ENCODE data around the gene MS4A14. TPM values are rescaled to one million over a fixed set of nuclear protein-coding genes. Genes with fewer than 3 reads are reported as not detected.
"Not testable (repeated sequence)": the region's sequence is repeated elsewhere in the genome, so short reads cannot be mapped to it uniquely, and the experiment has no call there.

MS4A14 gene
- total RNA-seq: not detected

- peak in 1 of 2 donors; percentile 26 for ATAC-seq
- no peak within 1 kb of the TSS for H3K27ac Mint-ChIP-seq
- no peak for DNase-seq (ENCODE audit: low spot score in 2 of 2)
- H3K36me3 Mint-ChIP-seq: no peaks in the 10 kb centered on the region
- H3K9me3 Mint-ChIP-seq: no peaks in the 10 kb centered on the region
Measured at GRCh38 chr11:60396382-60396781, at the start of gene MS4A14. MS4A14 (plus strand) TSS chr11:60396459; CDS start chr11:60396579, 120 bp downstream.

- no peaks in the 10 kb centered on the region for H3K36me3 Mint-ChIP-seq
- DNase-seq (ENCODE audit: low spot score in 2 of 2) (no peak), ATAC-seq (no peak)
- H3K9me3 Mint-ChIP-seq: no peaks in the 10 kb centered on the region
- H3K27ac Mint-ChIP-seq: no peak overlapping the region
Measured at GRCh38 chr11:60347084-60347797, 49.0 kb upstream of the MS4A14 start.

GRCh38 chr11:60348116-60348515 is 48.1 kb upstream of the MS4A14 start:
- ATAC-seq (no peak), DNase-seq (ENCODE audit: low spot score in 2 of 2) (no peak)
- H3K9me3 Mint-ChIP-seq: no peaks in the 10 kb centered on the region
- no peak overlapping the region for H3K27ac Mint-ChIP-seq
- H3K36me3 Mint-ChIP-seq: no peaks in the 10 kb centered on the region

GRCh38 chr11:60349990-60350389 is 46.3 kb upstream of the MS4A14 start:
- H3K9me3 Mint-ChIP-seq: peaks cover 0 to 5% of the 10 kb centered on the region in 2 donors
- ATAC-seq (no peak), DNase-seq (ENCODE audit: low spot score in 2 of 2) (no peak)
- H3K27ac Mint-ChIP-seq: no peak overlapping the region
- H3K36me3 Mint-ChIP-seq: no peaks in the 10 kb centered on the region

- H3K27ac Mint-ChIP-seq: no peak overlapping the region
- no peak for DNase-seq (ENCODE audit: low spot score in 2 of 2)
- no peak for ATAC-seq
- peaks cover 0 to 5% of the 10 kb centered on the region in 2 donors for H3K9me3 Mint-ChIP-seq
- H3K36me3 Mint-ChIP-seq: peaks cover 0 to 10% of the 10 kb centered on the region in 2 donors
Measured at GRCh38 chr11:60357771-60358170, 38.5 kb upstream of the MS4A14 start.

GRCh38 chr11:60360621-60361020 is 35.6 kb upstream of the MS4A14 start:
- Mint-ChIP-seq H3K9me3 (no peaks in the 10 kb centered on the region), H3K36me3 (peaks cover 0 to 10% of the 10 kb centered on the region in 2 donors), H3K27ac (no peak overlapping the region)
- DNase-seq (ENCODE audit: low spot score in 2 of 2) (no peak), ATAC-seq (no peak)

DNA sequence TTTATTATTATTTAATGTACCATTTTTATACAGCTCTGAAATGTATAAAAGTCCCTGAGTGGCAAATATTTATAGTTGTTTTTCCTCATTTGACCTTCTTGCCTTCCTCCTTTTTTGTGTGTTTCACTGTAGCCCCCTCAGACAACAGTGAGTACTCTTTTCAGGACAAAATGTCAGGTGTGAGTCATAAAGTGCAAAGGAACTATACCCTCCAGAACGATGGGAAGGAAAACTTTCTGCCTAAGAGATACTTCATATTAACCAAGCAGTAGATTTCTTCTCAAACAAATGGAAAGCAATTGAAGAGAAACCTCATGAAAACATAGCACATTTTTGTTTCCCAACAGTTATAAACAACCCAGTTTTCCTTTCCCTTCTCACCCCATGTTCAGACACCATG is 34.0 kb upstream of the MS4A14 start:
- Mint-ChIP-seq H3K9me3 (no peaks in the 10 kb centered on the region), H3K27ac (no peak overlapping the region), H3K36me3 (peaks cover 0 to 10% of the 10 kb centered on the region in 2 donors)
- no peak for ATAC-seq
- no peak for DNase-seq (ENCODE audit: low spot score in 2 of 2)

DNA sequence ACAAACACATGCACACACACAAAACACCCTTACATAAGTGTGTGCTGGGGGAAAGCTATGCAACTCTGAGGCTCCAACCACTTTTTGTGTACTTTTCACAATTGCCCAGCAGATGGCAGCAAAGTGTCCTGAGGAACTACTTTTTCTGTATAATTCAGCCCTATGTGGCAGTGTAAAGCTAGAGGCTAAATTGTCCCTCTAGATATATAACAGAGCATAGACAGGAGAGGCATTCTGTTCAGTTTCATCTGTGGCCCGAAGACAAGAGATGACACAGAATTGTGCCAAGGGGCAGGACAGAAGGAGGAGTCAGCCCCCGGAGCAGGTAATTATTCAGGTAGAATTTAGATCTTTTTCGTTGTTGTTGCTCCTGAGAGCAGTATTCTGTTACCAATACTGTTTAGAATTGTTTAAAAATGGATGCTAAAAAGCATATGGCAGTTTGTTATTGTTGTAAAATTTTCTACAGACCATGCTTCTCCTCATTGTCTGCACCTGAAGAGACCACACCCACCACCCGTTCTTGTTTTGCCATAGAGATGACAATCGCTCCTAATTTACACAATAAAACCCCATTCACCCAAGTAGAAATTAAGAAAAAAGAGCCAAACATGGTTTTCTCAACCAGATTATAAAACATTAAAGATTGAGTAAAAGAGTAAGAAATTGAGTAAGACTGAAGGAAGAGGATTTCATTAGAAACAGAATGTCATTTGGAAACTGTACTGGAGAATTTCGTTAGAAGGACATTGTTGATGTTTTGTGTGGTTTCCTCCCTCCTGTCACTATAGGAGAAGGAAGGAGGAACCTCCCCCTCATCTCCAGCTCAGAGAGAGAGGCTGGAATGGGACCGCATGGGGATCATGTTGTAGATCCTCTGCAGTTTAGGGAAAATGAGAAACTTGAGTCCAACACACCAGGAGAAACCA is 32.5 kb upstream of the MS4A14 start:
- Mint-ChIP-seq H3K36me3 (peaks cover 0 to 10% of the 10 kb centered on the region in 2 donors), H3K27ac (no peak overlapping the region), H3K9me3 (no peaks in the 10 kb centered on the region)
- DNase-seq (ENCODE audit: low spot score in 2 of 2): peak in 1 of 2 donors; percentile 66
- peak; percentile 41 to 64 for ATAC-seq

- not testable (repeated sequence) for H3K27ac Mint-ChIP-seq; ATAC-seq; H3K36me3 Mint-ChIP-seq; H3K9me3 Mint-ChIP-seq; DNase-seq (ENCODE audit: low spot score in 2 of 2)
Measured at GRCh38 chr11:60366262-60366904, 29.9 kb upstream of the MS4A14 start.

- H3K9me3 Mint-ChIP-seq: no peaks in the 10 kb centered on the region
- H3K27ac Mint-ChIP-seq: peak overlapping the region in 1 of 2 donors; percentile 37
- no peak for DNase-seq (ENCODE audit: low spot score in 2 of 2)
- H3K36me3 Mint-ChIP-seq: no peaks in the 10 kb centered on the region
- ATAC-seq: peak; percentile 52 to 68
Measured at GRCh38 chr11:60367009-60367408, 29.2 kb upstream of the MS4A14 start.

- H3K9me3 Mint-ChIP-seq: no peaks in the 10 kb centered on the region
- no peak overlapping the region for H3K27ac Mint-ChIP-seq
- no peak for ATAC-seq
- H3K36me3 Mint-ChIP-seq: no peaks in the 10 kb centered on the region
- DNase-seq (ENCODE audit: low spot score in 2 of 2): no peak
Measured at GRCh38 chr11:60367896-60368295, 28.4 kb upstream of the MS4A14 start.

GRCh38 chr11:60370252-60370810 is 25.9 kb upstream of the MS4A14 start:
- ATAC-seq: no peak
- Mint-ChIP-seq H3K36me3 (no peaks in the 10 kb centered on the region), H3K27ac (no peak overlapping the region), H3K9me3 (no peaks in the 10 kb centered on the region)
- no peak for DNase-seq (ENCODE audit: low spot score in 2 of 2)

DNA sequence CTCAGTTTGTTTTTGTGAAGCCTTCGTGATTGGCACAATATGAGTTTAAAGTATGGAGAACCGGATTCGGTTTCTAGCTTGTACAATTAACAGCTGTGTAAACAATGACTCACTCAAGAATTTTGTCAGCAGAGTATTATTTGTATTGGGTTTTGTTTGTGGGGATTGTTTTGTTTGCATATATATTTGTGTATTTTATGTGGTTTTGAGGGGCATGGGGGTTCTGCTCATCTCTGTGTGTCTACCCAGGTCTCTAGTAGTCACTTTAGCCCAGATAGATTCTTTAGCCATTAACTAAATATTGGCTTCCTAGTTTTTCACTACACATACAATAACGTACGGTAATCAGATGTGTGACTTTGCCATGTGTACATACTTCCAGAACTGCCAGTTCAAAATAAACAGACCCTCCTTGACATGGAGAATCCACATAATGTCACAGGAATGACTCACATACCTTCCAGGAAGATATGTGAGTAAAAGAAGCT is 25.4 kb upstream of the MS4A14 start:
- Mint-ChIP-seq H3K36me3 (no peaks in the 10 kb centered on the region), H3K27ac (no peak overlapping the region), H3K9me3 (no peaks in the 10 kb centered on the region)
- ATAC-seq (no peak), DNase-seq (ENCODE audit: low spot score in 2 of 2) (no peak)

- ATAC-seq (no peak), DNase-seq (ENCODE audit: low spot score in 2 of 2) (no peak)
- no peak overlapping the region for H3K27ac Mint-ChIP-seq
- no peaks in the 10 kb centered on the region for H3K9me3 Mint-ChIP-seq
- H3K36me3 Mint-ChIP-seq: no peaks in the 10 kb centered on the region
Measured at GRCh38 chr11:60371386-60371785, 24.9 kb upstream of the MS4A14 start.

DNA sequence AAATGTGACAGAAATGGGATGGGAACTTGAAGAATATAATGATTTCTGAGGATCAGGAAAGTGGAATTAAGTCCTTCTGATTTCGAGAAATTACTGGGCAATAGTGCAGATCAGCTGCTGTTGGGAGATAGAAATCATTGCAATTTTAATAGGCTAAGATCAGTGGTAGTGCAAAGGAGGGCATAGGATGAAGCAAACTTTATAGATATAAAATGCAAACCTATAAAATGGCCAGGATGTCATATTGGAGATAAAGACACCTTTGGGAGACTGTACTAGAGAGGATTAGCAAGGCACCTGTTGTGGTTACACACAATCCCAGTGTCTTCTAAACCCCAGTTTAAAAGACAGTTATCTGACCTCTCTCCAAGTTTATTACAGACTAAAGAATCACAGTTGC is 24.4 kb upstream of the MS4A14 start:
- H3K9me3 Mint-ChIP-seq: no peaks in the 10 kb centered on the region
- H3K27ac Mint-ChIP-seq: no peak overlapping the region
- ATAC-seq: no peak
- H3K36me3 Mint-ChIP-seq: no peaks in the 10 kb centered on the region
- no peak for DNase-seq (ENCODE audit: low spot score in 2 of 2)

- ATAC-seq (no peak), DNase-seq (ENCODE audit: low spot score in 2 of 2) (no peak)
- no peak overlapping the region for H3K27ac Mint-ChIP-seq
- no peaks in the 10 kb centered on the region for H3K9me3 Mint-ChIP-seq
- H3K36me3 Mint-ChIP-seq: no peaks in the 10 kb centered on the region
Measured at GRCh38 chr11:60372767-60373166, 23.5 kb upstream of the MS4A14 start.

GRCh38 chr11:60375316-60375715 is 20.9 kb upstream of the MS4A14 start:
- ATAC-seq (no peak), DNase-seq (ENCODE audit: low spot score in 2 of 2) (no peak)

More at GRCh38 chr11:60375316-60375715, 20.9 kb upstream of the MS4A14 start:
- no peaks in the 10 kb centered on the region for H3K36me3 Mint-ChIP-seq
- no peak overlapping the region for H3K27ac Mint-ChIP-seq
- no peaks in the 10 kb centered on the region for H3K9me3 Mint-ChIP-seq
